ENCODE measurements around the gene CACNA2D3.

DNA sequence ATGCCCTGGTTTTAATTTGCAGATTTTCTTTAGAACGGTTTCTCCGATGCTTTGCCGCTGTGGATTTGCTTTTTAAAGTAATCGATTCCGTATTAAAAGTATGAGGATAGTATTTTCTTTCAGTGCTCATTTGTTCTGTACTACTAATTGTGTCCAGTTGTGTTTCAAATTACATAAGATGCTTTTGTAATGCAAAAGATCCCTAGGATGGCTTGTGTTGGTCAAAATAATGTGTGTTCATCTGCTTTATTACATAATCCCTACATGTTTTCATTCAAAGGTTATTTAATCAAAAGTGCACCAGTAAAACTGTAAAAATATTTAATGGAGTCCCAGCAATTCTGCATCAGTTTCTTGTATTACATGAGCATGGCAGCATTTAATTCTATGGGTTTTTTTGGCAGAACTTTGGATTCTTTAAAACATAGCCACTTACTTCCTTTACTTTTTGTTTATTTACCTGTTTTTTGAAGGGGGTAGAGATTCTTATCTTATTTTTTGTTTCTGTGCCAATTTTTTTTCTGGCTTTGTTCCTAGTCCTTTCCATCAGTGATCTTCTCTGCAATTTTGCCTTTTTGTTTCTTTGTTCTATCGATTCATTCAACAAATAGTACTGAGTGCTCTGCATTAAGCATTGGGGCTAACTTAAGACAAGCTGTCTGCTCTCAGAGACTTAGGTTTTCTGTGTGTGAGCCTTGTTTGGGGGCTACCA, 452.7 kb downstream of the CACNA2D3 start:
- TF ChIP-seq, protein P1, sequence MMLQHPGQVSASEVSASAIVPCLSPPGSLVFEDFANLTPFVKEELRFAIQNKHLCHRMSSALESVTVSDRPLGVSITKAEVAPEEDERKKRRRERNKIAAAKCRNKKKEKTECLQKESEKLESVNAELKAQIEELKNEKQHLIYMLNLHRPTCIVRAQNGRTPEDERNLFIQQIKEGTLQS (IDR thresholded peaks at IDR 0.05), result no peak
- TF ChIP-seq REST (IDR thresholded peaks at IDR 0.05) (no peak), FOXA1 (IDR thresholded peaks at IDR 0.05) (no peak), EGR1 (IDR thresholded peaks at IDR 0.05; ENCODE audit: low read depth in 2 of 2) (no peak), CTCF (IDR thresholded peaks at IDR 0.05; ENCODE audit: low read depth, low read length, missing input control) (no peak), SP1 (IDR thresholded peaks at IDR 0.05) (no peak), TAF1 (conservative IDR thresholded peaks at IDR 0.05) (no peak), RAD21 (IDR thresholded peaks at IDR 0.05) (no peak), JUND (IDR thresholded peaks at IDR 0.05) (no peak), YY1 (IDR thresholded peaks at IDR 0.05) (no peak), HNF4G (IDR thresholded peaks at IDR 0.05) (no peak)
- TF ChIP-seq, protein P2, sequence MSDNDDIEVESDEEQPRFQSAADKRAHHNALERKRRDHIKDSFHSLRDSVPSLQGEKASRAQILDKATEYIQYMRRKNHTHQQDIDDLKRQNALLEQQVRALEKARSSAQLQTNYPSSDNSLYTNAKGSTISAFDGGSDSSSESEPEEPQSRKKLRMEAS (IDR thresholded peaks at IDR 0.05), result no peak
